ENCODE measurements around the gene HOXA1.

HOXA1 gene

DNA sequence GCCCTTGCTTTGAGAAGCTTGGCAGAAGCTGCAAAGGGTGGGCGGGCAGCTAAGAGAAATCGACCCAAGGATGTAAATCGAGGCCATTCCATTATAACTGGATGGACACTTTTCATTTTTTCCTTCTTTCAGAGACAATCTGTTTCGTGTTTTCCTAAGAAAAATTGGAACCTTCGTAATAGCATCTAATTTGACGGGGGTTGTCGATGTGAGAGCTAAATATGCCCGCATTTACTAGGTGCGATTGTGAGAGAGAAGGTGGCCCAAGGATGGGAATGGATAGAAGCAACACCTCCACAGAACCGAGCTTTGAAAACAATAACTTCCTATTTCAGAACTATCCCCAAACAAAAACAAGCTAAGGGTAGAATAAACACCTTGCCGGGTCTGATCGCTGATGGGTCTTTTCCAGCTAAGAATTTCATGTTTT, 35.6 kb upstream of the HOXA1 start:
- no peak for DNase-seq (ENCODE audit: low spot score)

DNA sequence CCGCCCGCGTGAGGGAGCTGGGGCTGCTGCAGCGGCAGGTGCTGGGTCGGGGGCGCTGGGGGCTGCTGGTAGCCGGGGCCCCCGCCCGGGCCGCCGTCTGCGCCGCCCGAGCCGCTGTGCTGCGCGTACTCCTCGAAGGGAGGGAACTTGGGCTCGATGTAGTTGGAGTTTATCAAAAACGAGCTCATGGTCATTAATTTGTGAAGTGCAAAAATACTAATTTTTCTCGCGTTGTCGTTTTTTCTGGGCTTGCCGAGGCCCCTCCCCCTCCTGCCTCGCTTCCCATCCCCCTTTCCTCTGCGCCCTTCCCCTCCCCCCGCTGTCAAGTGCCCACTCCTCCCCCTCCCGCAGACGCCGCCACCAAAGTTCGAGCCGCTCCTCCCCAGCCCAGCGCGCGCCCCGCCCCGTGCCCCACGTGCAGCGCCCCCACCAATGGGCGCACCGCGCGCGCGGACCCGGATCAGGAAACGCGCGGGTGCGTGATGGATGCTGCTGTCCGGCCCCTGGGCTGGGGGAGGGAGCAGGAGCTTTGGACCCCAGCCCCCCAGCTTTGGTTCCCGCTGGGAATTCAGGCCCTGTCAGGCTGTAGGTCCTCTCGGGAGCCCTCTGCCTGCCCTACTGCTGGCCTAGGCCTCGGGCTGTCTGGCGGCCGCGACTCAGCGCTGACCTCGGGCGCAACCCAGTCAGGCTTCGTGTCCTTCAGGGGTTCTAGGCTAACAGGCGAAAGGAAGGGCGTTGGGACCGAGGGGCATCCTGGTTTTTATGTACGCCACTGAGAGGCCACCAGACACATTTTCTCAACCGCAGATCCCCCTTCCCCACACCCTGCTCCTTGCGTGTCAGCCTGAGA, 35.0 kb upstream of the HOXA1 start, which contains the start of gene HOXA4:
TSS of gene HOXA4 (minus strand) at position 218 of the 850 bp plus-strand sequence. CDS start at position 194, 24 bp downstream.
- DNase-seq (ENCODE audit: low spot score) = peak; percentile 92

DNA sequence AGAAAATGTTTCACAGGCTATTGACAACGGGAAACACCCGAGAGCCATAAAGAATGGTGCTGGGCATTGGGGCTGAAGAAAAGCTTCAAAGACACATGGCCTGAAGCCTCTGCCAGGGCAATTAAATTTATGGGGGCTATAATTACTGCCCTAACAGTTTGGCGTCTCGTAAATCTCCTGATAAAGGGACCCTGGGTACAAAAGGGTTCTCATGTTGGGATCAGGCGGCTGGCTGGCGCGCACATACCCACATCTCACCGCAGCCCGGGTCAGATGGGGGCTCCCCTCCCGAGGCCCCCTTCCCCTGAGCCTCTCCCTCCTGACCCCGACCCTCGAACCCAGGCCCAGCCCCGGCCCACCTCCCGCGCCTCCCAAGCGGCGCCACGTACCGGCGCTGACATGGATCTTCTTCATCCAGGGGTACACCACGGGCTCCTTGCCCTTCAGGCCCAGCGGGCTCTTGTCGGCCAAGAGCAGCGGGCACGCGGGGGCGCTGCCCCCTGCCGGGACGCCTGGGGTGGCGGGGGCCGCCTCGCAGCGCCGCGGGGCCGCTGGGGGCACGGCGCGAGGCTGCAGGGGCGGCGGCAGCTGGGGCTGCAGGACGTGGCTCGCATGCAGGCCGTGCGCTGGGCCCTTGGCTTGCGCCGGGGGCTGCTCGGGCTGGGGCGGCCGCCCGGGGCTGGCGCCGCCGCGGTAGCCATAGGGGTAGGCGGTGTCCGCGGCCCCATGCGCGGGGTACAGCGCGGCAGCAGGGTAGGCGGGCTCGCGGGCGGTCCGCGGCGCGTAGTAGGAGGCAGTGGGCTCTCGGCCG, 34.1 kb upstream of the HOXA1 start:
- DNase-seq (ENCODE audit: low spot score) = peak; percentile 57

DNA sequence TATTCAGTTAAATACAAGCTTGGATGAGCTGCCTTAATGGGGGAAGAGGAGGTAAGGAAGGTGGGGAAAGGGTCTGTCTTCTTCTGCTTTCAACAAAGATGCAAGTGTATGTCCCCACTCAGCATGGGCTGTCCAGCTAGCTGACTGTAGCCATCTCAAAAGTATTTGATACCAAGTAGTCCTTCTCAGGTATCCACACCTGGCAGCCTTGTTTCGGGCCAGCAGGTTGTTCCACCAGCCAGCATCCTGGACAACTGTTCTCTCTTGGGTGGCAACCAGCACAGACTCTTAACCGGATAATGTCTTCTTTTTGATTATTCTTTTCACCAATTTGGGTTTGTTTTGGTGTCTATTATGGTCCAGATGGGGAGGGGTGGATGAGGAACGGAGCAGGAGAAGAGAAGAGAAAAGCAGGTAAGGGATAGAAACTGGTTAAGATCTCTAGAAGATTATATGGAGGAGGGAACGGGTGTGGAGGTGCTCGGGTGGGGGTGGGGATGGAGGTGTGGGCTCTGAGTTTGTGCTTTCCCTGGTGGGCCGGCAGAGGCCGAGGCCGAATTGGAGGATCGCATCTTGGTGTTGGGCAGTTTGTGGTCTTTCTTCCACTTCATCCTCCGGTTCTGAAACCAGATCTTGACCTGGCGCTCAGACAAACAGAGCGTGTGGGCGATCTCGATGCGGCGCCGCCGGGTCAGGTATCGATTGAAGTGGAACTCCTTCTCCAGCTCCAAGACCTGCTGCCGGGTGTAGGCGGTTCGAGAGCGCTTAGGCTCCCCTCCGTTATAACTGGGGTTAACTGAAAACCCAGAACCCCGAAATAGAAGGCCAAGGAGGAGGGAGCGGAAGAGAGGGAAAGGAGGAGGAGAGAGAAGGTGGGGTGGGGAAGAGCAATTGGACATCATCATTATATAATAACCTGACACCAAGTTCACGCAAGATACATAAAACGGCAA, 33.3 kb upstream of the HOXA1 start:
- DNase-seq (ENCODE audit: low spot score) = no peak

DNA sequence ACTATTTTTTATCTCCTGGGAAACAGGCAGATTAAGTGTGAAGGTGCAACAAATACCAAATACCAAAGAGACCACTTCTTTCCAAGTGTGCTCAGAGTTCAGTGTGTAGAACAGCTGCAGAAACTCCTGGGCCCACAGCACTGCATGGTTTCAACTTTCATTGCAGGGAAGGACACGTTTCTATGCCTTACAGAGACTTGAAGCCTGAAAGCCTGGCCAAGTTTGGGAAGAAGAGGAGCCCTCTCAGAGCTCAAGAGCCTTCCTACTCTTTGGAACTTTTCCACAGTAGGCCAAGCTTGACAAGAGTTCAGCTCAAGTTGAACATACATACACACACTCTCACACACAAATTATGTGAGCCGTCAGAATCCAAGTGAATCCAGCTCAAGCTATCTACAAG, 32.2 kb upstream of the HOXA1 start:
- no peak for DNase-seq (ENCODE audit: low spot score)

DNA sequence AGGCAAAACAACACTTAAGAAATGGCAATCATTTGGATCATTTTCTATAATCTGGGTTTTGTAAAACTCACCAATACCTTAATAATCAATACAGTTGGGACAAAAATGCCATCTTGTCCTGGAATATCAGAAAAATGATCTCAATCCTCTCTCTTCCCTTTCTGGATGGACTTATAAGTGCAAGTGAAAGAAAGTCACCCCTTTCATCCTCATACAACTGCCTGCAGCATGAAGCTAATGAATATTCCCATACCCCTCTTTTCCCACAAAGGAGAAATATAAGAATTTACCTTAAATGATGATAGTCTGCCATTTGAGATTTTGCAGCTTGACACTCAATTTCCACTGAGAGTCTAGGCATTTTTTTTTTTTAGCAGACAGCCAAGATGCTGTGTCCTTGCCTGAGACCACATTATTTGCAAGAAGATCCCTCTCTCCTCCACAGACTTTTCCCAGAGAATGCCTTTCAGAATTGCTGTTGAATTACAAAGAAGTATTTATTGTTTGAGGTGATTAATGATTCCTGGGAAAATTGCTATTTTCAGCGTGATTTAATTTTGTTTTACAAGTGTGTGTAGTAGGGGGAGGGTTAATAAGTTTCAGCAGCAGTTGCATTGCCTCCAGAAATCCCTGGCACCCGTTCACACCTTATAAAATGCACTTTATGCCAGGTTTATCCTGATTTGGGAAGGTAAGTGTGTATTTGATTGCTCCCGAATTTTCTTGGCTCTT, 31.0 kb upstream of the HOXA1 start:
- no peak for DNase-seq (ENCODE audit: low spot score)

DNA sequence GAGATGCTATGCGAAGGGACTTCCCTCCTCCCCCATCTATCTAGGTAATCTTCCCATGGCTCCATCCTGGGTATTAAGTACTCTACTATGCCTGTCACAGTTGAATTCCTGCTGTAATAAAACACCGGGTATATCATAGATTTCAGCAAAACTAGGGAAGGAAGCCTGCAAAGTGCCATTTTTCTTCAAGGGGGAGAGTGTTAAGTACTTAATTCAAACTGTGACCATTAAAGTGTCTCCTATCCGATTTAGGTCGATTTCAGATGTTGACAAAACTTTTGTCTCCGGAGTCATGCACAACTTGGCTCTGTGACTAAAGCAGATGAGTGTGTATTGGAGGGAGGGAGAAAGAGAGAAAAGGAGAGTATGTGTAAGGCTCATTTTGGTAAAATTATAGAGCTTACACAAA, 30.2 kb upstream of the HOXA1 start:
- no peak for DNase-seq (ENCODE audit: low spot score)

DNA sequence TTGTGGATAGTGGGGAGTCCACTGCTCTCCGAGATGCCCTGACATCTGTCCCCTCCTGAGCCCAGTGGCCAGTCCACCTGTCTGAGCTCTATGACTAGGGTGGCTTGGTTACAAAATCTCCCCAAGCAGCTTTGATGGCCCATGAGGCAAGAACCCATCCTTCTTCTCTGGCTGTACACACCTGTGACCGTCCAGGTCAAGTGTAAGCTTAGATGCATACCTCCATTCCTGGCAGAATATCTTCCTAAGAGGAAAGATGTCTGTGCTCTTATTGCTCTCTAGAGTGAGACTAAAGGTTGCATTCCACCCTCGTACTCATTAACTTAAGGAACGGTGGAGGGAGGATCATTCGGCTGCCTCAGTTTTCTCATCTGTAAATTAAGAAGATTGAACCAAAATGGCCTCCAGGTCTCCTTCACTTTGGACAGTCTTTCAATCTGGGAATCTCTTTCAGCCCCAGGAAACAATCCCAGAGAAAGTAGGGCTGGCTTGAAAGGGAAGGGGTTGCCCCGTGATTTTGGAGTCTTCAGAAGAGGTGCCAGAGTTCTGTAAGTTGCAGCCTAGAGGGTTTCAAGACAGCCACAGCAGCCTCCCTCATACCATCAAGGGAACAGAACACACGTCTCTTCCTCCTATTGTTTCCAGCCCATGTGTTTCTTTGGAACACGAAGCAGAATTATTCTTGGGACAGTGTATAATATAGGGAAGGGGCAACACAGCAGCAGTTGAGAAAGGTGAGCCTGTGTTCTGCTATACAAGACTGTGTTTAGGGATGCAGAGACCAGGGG, 29.3 kb upstream of the HOXA1 start:
- DNase-seq (ENCODE audit: low spot score) = no peak

DNA sequence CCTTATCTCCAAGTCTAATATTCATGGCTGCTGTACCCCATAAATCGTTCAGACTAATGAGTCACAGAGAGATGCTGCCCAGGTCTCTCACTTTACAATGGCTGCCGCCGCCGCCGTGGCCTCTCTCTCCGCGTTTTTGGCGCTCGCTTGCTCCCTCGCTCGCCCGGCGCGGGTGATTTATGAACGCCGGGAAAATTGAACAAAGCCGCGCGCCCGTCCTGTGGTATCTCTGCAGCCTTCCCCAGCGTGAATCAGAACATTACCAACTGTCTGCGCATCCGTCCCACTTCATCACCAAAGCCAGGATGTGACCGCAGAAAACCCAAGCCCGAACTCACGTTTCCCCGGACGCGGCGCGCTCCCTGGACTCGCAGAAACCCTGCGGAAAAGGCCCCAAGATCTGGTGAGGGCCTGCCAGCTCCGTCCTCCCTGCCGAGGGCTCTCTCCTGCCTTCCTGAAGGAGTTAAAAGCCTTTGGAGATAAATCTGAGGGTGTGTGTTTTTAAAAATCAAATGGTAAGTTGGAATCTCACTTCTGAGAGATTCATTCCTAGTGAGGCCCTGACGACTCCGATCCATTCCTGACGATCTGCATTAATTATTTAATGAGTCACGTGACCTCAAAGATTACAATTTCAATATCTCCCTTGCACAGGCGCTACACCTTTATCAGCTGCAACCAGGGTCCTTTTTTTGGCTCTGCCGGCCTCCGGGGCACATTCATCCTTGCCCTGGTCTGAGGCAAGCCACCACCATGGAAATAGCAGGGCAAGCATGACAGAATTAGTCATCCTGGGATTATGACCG, 28.5 kb upstream of the HOXA1 start:
- DNase-seq (ENCODE audit: low spot score) = no peak

DNA sequence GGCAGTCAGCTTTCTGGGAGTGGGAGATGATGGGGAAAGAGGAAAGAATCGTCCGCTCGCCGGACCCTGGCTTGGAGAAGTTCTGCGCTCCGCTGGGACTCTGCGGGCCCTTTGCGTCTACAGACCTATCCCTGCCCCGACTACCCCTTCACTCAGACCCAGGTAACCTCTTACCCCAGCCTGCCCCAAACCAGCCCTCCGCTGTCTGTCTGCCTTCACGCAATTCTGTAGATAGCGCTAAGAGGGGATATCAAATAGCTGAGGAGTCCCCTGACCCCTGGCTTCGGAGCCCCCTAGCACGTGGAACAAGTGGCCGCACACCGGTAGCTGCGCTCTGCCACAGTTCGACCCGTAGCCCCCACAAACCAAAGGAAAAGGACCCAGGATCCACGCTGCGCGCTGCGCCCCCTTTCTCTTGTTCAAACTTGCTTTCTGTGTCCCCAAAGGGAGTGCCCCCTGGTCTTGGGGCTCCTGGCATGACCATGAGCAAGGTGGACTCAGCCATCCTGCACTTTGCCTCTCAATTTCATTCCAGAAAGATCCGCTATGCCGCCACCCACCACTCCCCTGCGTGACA, 27.8 kb upstream of the HOXA1 start:
- DNase-seq (ENCODE audit: low spot score) = no peak

DNA sequence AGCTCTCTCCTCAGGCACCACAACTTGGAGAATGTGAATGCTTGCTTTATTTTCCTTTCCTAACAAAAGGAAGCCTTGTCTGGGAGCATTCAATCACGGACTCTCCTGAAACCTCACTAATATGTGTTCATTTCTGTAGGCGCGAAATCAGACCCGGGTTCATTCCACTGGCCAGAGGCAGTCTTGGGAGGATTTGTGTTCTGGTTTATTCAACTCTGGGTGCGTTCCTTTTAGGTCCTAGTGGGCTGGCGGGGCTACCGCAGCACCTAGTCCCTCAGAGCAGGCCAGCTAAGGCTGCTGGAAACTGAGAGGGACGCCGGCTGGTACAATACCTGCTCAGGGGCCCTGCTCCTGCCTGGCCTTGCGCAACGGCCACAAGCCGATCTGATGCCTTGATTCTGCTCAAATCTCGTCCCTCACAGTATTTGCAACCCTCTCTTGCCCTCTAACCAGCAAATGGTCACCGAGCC, 27.2 kb upstream of the HOXA1 start:
- no peak for DNase-seq (ENCODE audit: low spot score)

DNA sequence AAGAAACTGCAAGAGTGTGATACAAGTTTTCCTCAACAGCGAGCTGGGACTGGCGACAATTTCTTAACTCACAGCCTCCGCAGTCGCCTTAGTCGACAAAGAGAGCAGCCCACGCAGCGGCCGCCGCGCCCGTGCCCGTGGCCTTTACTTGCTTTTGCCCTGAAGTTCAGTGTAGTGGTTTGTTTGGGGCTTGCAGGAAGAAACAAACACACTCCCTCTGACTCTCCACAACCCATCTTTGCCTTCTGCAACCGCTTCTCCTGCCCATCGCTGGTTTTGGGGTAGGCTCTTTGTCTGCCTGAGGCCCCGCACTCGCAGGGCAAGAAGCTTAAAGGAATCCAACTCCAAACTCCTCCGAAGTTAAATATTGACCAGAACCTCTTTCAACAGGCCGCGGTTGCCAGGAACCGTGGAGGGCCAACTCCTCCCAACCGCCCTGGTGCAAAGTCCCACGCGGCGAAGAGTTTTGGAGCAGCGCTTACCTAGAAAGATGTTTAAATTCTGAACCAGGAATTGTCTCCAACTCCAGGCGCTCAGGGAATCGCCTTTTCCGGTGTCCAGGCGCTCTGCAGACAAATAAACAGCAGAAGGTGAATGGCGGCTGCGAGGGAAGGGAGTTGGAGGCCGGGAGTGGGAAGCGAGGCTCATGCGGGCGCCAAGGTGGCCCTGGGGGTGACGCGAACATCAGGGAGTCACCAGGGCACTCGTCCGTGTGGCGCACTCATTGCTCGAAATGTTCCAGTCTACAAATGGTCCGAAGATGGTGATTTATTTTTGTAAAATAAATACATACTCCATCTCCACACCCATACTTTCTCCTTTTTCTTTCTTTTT, 26.5 kb upstream of the HOXA1 start:
- no peak for DNase-seq (ENCODE audit: low spot score)

DNA sequence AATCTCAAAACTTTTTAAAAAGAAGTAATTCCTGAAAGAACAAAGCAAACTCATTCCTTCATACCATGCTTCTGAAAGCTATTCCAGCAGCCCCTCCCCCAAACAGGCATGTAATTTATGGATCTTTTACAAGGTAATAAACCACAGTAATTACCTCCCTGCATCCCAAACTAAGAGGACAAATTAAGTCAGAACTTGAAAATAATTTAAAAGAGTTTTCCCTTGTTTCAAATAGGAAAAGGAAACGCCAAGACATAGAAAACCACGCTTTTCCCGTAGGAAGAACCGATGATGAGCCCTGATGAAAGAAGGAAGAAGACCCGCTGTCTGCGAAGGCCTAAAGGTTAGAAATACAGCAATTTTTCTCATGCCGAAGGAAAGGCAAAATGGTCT, 25.9 kb upstream of the HOXA1 start:
- DNase-seq (ENCODE audit: low spot score) = no peak

DNA sequence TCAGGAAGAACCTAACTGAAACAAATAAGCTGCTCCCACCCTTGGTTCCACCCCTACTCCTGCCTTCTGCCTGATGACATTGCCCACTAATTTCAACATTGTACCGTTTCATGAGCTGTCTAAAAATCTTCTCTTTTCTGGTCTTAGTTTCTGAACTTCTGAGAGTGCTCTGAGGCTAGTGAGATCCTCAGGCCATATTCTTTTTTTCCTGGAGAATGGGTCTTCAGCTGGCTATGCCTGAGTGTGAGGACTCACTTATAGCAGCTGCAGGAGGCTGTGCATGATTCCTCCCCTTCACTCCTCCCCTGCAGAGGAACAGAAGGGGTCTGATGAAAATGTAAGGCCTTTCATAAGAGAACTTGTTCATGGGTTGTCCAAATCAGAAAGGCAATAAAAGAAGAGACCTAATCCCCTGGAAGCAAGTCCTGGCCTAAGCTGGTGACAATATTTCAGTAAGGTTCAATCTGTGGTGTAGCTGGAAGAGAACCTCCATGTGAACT, 23.7 kb upstream of the HOXA1 start:
- DNase-seq (ENCODE audit: low spot score) = no peak

DNA sequence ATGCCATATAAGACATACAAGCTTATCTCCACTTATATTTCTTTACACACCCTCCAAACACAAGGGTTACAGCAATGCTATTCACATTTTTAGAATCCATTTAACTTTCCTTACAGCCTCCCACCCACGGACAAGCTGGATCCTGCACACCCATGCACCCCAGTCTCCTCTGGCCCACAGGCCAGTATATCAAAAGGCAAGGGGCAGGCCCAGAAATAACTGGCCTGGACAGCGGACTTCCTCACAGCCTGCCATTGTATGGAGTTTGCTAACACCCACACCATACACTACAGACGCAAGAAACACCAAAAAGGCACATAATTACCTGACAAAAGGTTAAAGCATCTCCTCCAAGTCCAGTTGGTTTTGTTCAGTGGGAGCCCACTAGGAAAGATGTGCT, 22.8 kb upstream of the HOXA1 start:
- no peak for DNase-seq (ENCODE audit: low spot score)

DNA sequence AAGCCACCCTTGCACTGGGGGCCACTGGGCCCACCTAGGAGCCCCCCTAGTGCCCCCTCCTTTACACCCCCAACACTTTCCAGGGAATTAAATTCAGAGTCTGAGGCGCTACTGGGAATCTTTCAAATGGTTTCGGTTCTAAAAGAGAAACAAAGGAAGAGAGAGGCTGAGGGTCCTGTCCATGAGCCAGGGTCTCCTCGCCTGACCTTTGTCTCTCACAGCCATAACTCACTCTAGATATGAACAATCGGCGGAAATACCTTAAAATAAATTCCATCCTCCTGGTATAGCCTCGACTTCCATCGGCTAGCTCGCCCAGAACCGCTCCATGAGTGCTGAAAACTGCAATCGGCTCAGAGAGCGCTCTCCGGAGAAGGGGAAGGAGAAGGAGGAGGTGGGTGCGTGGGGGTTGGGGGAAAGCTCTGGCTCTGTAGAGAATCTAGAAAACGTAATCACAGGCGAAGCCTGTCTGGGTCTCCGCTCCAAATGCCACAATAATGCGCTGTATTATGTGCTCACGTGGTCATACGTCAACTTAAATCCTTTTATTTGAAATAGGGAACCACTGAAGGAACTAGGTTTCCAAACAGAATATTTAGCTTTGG, 22.2 kb upstream of the HOXA1 start:
- DNase-seq (ENCODE audit: low spot score) = no peak
